ENCODE data around the gene GPRIN2.
"Not testable (repeated sequence)": the region's sequence is repeated elsewhere in the genome, so short reads cannot be mapped to it uniquely, and the experiment has no call there.

The GPRIN2 gene

GRCh38 chr10:46556515-46557318 is at the start of gene GPRIN2:
Gene GPRIN2, minus strand, starts transcription at chr10:46556658. Its CDS starts 5,922 bp downstream, at chr10:46550736.
- DNase-seq (ENCODE audit: low spot score): peak; percentile 51

GRCh38 chr10:46600516-46600915 is 44.1 kb upstream of the GPRIN2 start:
- DNase-seq (ENCODE audit: low spot score): not testable (repeated sequence)

- DNase-seq (ENCODE audit: low spot score): not testable (repeated sequence)
Observed at GRCh38 chr10:46597616-46598246, 41.3 kb upstream of the GPRIN2 start.

- not testable (repeated sequence) for DNase-seq (ENCODE audit: low spot score)
Observed at GRCh38 chr10:46596570-46596969, 40.1 kb upstream of the GPRIN2 start.

- DNase-seq (ENCODE audit: low spot score): not testable (repeated sequence)
Observed at GRCh38 chr10:46594453-46595063, 38.1 kb upstream of the GPRIN2 start.

- DNase-seq (ENCODE audit: low spot score): not testable (repeated sequence)
Observed at GRCh38 chr10:46593307-46593706, 36.8 kb upstream of the GPRIN2 start.

GRCh38 chr10:46591053-46591452 is 34.6 kb upstream of the GPRIN2 start:
- not testable (repeated sequence) for DNase-seq (ENCODE audit: low spot score)

- DNase-seq (ENCODE audit: low spot score): not testable (repeated sequence)
Observed at GRCh38 chr10:46589589-46589988, 33.1 kb upstream of the GPRIN2 start.

GRCh38 chr10:46588221-46588620 is 31.8 kb upstream of the GPRIN2 start:
- not testable (repeated sequence) for DNase-seq (ENCODE audit: low spot score)

GRCh38 chr10:46587546-46587945 is 31.1 kb upstream of the GPRIN2 start:
- DNase-seq (ENCODE audit: low spot score): not testable (repeated sequence)

- not testable (repeated sequence) for DNase-seq (ENCODE audit: low spot score)
Observed at GRCh38 chr10:46585246-46585645, 28.8 kb upstream of the GPRIN2 start.

- not testable (repeated sequence) for DNase-seq (ENCODE audit: low spot score)
Observed at GRCh38 chr10:46584196-46584595, 27.7 kb upstream of the GPRIN2 start.

GRCh38 chr10:46582568-46582967 is 26.1 kb upstream of the GPRIN2 start:
- not testable (repeated sequence) for DNase-seq (ENCODE audit: low spot score)

- not testable (repeated sequence) for DNase-seq (ENCODE audit: low spot score)
Observed at GRCh38 chr10:46581997-46582396, 25.5 kb upstream of the GPRIN2 start.

GRCh38 chr10:46579378-46579777 is 22.9 kb upstream of the GPRIN2 start:
- not testable (repeated sequence) for DNase-seq (ENCODE audit: low spot score)

GRCh38 chr10:46578474-46579178 is 22.2 kb upstream of the GPRIN2 start, which contains the start of gene SYT15:
Gene SYT15, plus strand, starts transcription at chr10:46579128. Its CDS starts 41 bp downstream, at chr10:46579169.
- DNase-seq (ENCODE audit: low spot score): not testable (repeated sequence)

GRCh38 chr10:46577624-46578473 is 21.4 kb upstream of the GPRIN2 start:
- DNase-seq (ENCODE audit: low spot score): not testable (repeated sequence)

- DNase-seq (ENCODE audit: low spot score): not testable (repeated sequence)
Observed at GRCh38 chr10:46573884-46574283, 17.4 kb upstream of the GPRIN2 start.

- not testable (repeated sequence) for DNase-seq (ENCODE audit: low spot score)
Observed at GRCh38 chr10:46573314-46573713, 16.9 kb upstream of the GPRIN2 start.

- DNase-seq (ENCODE audit: low spot score): not testable (repeated sequence)
Observed at GRCh38 chr10:46572765-46573164, 16.3 kb upstream of the GPRIN2 start.

GRCh38 chr10:46570655-46571054 is 14.2 kb upstream of the GPRIN2 start:
- DNase-seq (ENCODE audit: low spot score): not testable (repeated sequence)

Data from kidney tubule cell (primary cell).